Neural progenitor cell (in vitro differentiated cells): ENCODE data around the gene REM2. TPM values are rescaled to one million over a fixed set of nuclear protein-coding genes. Genes with fewer than 3 reads are reported as not detected.

Experiments
- DNase-seq: peaks from one replicate; pipeline ENCODE4 v3.0.0-alpha.2; 2016; ENCODE audit warnings: low spot score
- H2AFZ ChIP-seq: fragments of 200-600 bp; sonication (generic); replicated peaks from 2 replicates; pipeline ENCODE4 v1.6.1; 2016; ENCODE audit warnings: antibody characterized with exemption
- H3F3A ChIP-seq: fragments of 200-600 bp; sonication (generic); 2 replicates; pipeline ENCODE4 v1.6.1; 2016; ENCODE audit warnings: antibody characterized with exemption, low read depth
- H3K27ac ChIP-seq: fragments of 200-600 bp; sonication (generic); 2 replicates; pipeline ENCODE4 v1.5.1; 2016; ENCODE audit warnings: mild to moderate bottlenecking
- H3K27me3 ChIP-seq: fragments of 200-600 bp; sonication (generic); 2 replicates; pipeline ENCODE4 v1.6.1; 2016; ENCODE audit warnings: mild to moderate bottlenecking, moderate library complexity
- H3K36me3 ChIP-seq: fragments of 200-600 bp; sonication (generic); 2 replicates; pipeline ENCODE4 v1.5.1; 2016
- H3K4me1 ChIP-seq: fragments of 200-600 bp; sonication (generic); 2 replicates; pipeline ENCODE4 v1.6.1; 2016; ENCODE audit warnings: mixed run types
- H3K4me2 ChIP-seq: fragments of 200-600 bp; sonication (generic); 2 replicates; pipeline ENCODE4 v1.6.1; 2016
- H3K4me3 ChIP-seq: fragments of 200-600 bp; sonication (generic); 2 replicates; pipeline ENCODE4 v1.5.1; 2016
- H3K79me2 ChIP-seq: fragments of 200-600 bp; sonication (generic); 2 replicates; pipeline ENCODE4 v1.6.1; 2016; ENCODE audit warnings: low read depth
- H3K9ac ChIP-seq: fragments of 200-600 bp; sonication (generic); 2 replicates; pipeline ENCODE4 v1.6.1; 2016
- H3K9me3 ChIP-seq: fragments of 200-600 bp; sonication (generic); 2 replicates; pipeline ENCODE4 v1.5.1; 2016; ENCODE audit warnings: low read depth
- H4K20me1 ChIP-seq: fragments of 200-600 bp; sonication (generic); 2 replicates; pipeline ENCODE4 v1.6.1; 2016; ENCODE audit warnings: low read depth
- H3K27ac Mint-ChIP-seq: 3 replicates; pipeline ENCODE4 v1.8.0; 2021; ENCODE audit warnings: mixed read lengths
- H3K27me3 Mint-ChIP-seq: 2 replicates; pipeline ENCODE4 v1.8.0; 2022; ENCODE audit warnings: low read depth, mild to moderate bottlenecking, inconsistent platforms, moderate library complexity, mixed read lengths; ENCODE audit not compliant: insufficient read depth
- H3K36me3 Mint-ChIP-seq: 3 replicates; pipeline ENCODE4 v1.8.0; 2021; ENCODE audit warnings: mixed read lengths
- H3K4me1 Mint-ChIP-seq: 3 replicates; pipeline ENCODE4 v1.8.0; 2021; ENCODE audit warnings: mixed read lengths
- H3K4me3 Mint-ChIP-seq: 3 replicates; pipeline ENCODE4 v1.8.0; 2021; ENCODE audit warnings: mild to moderate bottlenecking, moderate library complexity, mixed read lengths
- H3K9me3 Mint-ChIP-seq: 3 replicates; pipeline ENCODE4 v1.8.0; 2020; ENCODE audit warnings: mixed read lengths
- EZH2 ChIP-seq: fragments of 200-600 bp; sonication (generic); IDR thresholded peaks from 2 replicates; pipeline ENCODE4 v1.6.1; 2017; ENCODE audit warnings: antibody characterized with exemption, mild to moderate bottlenecking, moderate library complexity
- EZH2phosphoT487 ChIP-seq: fragments of 200-600 bp; sonication (generic); IDR thresholded peaks from 2 replicates; pipeline ENCODE4 v1.6.1; 2017; ENCODE audit warnings: antibody characterized with exemption
- total RNA-seq: library from RNA; depleted of rRNA; stranded (reverse); fragments of >200 nt; gene quantifications from 2 replicates; pipeline ENCODE4 v1.2.3, GENCODE V29; 2015; ENCODE audit warnings: low replicate concordance
- TF ChIP-seq, protein P1 (sequence below): fragments of 200-600 bp; sonication (generic); IDR thresholded peaks from 2 replicates; pipeline ENCODE4 v1.5.1; 2017; ENCODE audit warnings: antibody characterized with exemption, mild to moderate bottlenecking

REM2 gene
- total RNA-seq, 1 donor from 2014 or later, result 1.7 TPM

DNA sequence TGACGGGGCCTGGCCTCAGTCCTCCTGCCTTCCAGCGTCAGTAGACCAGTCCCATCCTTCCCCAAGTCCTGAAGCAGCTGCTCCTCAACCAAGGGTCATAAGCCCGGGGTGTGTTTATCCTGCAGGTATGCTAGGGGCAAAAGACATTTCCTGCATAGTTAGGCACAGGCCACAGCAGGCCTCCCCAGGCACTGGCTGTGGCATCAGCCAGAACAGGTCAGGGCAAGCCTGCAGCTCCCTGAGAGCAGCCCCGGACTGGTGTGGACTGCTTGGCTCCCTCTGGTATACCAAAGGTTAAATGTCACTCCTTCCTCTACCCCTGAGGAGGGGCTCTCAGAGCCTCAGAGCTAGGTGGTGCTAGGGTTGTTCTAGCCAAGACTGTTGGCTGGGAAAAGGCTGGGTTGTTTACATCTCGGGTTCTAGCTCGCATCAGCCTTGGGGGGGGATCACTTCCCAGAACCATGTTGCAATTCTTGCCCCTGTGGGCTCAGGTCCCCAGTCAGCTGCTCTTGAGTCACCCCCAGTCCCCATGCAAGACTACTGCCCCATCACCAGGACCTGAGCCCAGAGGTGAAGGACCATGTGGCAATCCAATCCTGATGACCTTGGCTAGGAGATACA is 43.8 kb upstream of the REM2 start:
- H3K4me1 ChIP-seq, result peaks cover 9% of the 10 kb centered on the region
- H3K9ac ChIP-seq, result no peak overlapping the region
- peaks cover 25% of the 10 kb centered on the region for H3K27me3 Mint-ChIP-seq
- no peak overlapping the region for H3K27ac ChIP-seq
- no peaks in the 10 kb centered on the region for H3K36me3 ChIP-seq
- peak overlapping the region; percentile 53 for H3K4me3 Mint-ChIP-seq
- no peak overlapping the region for H3K4me3 ChIP-seq
- peaks cover 31% of the 10 kb centered on the region for H3F3A ChIP-seq
- no peak overlapping the region for H3K27ac Mint-ChIP-seq
- H3K9me3 ChIP-seq, result no peaks in the 10 kb centered on the region
- peaks cover 10% of the 10 kb centered on the region for H3K79me2 ChIP-seq
- H3K27me3 ChIP-seq, result peaks cover 26% of the 10 kb centered on the region
- H2AFZ ChIP-seq, result no peak overlapping the region
- peaks cover 18% of the 10 kb centered on the region for H3K4me1 Mint-ChIP-seq
- peaks cover 1% of the 10 kb centered on the region for H3K36me3 Mint-ChIP-seq
- DNase-seq, result no peak
- no peaks in the 10 kb centered on the region for H3K9me3 Mint-ChIP-seq
- TF ChIP-seq EZH2phosphoT487, result no peak
- H4K20me1 ChIP-seq, result no peaks in the 10 kb centered on the region
- no peak overlapping the region for H3K4me2 ChIP-seq

GRCh38 chr14:22841311-22841710 is 41.7 kb upstream of the REM2 start:
- Mint-ChIP-seq H3K36me3 (no peaks in the 10 kb centered on the region), H3K4me1 (peaks cover 9% of the 10 kb centered on the region), H3K4me3 (no peak overlapping the region), H3K9me3 (no peaks in the 10 kb centered on the region), H3K27me3 (peaks cover 20% of the 10 kb centered on the region), H3K27ac (no peak overlapping the region)
- no peaks in the 10 kb centered on the region for H4K20me1 ChIP-seq
- H3K9me3 ChIP-seq, result no peaks in the 10 kb centered on the region
- H3K4me3 ChIP-seq, result no peak overlapping the region
- TF ChIP-seq, protein P1, sequence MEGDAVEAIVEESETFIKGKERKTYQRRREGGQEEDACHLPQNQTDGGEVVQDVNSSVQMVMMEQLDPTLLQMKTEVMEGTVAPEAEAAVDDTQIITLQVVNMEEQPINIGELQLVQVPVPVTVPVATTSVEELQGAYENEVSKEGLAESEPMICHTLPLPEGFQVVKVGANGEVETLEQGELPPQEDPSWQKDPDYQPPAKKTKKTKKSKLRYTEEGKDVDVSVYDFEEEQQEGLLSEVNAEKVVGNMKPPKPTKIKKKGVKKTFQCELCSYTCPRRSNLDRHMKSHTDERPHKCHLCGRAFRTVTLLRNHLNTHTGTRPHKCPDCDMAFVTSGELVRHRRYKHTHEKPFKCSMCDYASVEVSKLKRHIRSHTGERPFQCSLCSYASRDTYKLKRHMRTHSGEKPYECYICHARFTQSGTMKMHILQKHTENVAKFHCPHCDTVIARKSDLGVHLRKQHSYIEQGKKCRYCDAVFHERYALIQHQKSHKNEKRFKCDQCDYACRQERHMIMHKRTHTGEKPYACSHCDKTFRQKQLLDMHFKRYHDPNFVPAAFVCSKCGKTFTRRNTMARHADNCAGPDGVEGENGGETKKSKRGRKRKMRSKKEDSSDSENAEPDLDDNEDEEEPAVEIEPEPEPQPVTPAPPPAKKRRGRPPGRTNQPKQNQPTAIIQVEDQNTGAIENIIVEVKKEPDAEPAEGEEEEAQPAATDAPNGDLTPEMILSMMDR, result no peak
- TF ChIP-seq EZH2phosphoT487 (no peak), EZH2 (no peak)
- peaks cover under 1% of the 10 kb centered on the region for H3K4me1 ChIP-seq
- H3K27me3 ChIP-seq, result peaks cover 23% of the 10 kb centered on the region
- no peak overlapping the region for H3K4me2 ChIP-seq
- DNase-seq, result no peak
- H3K79me2 ChIP-seq, result peaks cover 10% of the 10 kb centered on the region
- H3K9ac ChIP-seq, result no peak overlapping the region
- no peak overlapping the region for H2AFZ ChIP-seq
- no peak overlapping the region for H3K27ac ChIP-seq
- H3F3A ChIP-seq, result peaks cover 10% of the 10 kb centered on the region
- H3K36me3 ChIP-seq, result no peaks in the 10 kb centered on the region

GRCh38 chr14:22841769-22842168 is 41.3 kb upstream of the REM2 start:
- peaks cover 10% of the 10 kb centered on the region for H3K79me2 ChIP-seq
- H3K27ac ChIP-seq, result no peak overlapping the region
- Mint-ChIP-seq H3K9me3 (no peaks in the 10 kb centered on the region), H3K4me3 (no peak overlapping the region), H3K4me1 (peaks cover 7% of the 10 kb centered on the region), H3K36me3 (no peaks in the 10 kb centered on the region), H3K27me3 (peaks cover 18% of the 10 kb centered on the region), H3K27ac (no peak overlapping the region)
- H3F3A ChIP-seq, result peaks cover 6% of the 10 kb centered on the region
- H3K4me3 ChIP-seq, result no peak overlapping the region
- DNase-seq, result no peak
- H2AFZ ChIP-seq, result no peak overlapping the region
- H3K27me3 ChIP-seq, result peaks cover 18% of the 10 kb centered on the region
- H3K36me3 ChIP-seq, result no peaks in the 10 kb centered on the region
- TF ChIP-seq, protein P1, result no peak
- TF ChIP-seq EZH2, result no peak
- no peak for TF ChIP-seq EZH2phosphoT487
- no peak overlapping the region for H3K4me2 ChIP-seq
- H3K9ac ChIP-seq, result no peak overlapping the region
- no peaks in the 10 kb centered on the region for H3K4me1 ChIP-seq
- no peaks in the 10 kb centered on the region for H3K9me3 ChIP-seq
- H4K20me1 ChIP-seq, result no peaks in the 10 kb centered on the region
